OCI-LY1 (cell line): ENCODE measurements around the gene PRR22.

Source experiments
- H2AFZ ChIP-seq: fragments of 200-600 bp; sonication (generic), shearing (Covaris generic); 2 replicates; pipeline ENCODE4 v1.6.0; 2014; ENCODE audit warnings: antibody characterized with exemption, mild to moderate bottlenecking, low read length
- H3F3A ChIP-seq: fragments of 200-600 bp; sonication (generic), shearing (Covaris generic); 2 replicates; pipeline ENCODE4 v1.6.0; 2014; ENCODE audit warnings: mild to moderate bottlenecking, antibody characterized with exemption, low read length, moderate library complexity; ENCODE audit not compliant: insufficient read depth
- H3K27ac ChIP-seq: fragments of 200-600 bp; sonication (generic); 2 replicates; pipeline ENCODE4 v1.5.1; 2014; ENCODE audit warnings: low read length, mixed run types, mild to moderate bottlenecking, low read depth; ENCODE audit not compliant: poor library complexity, severe bottlenecking
- H3K27me3 ChIP-seq: fragments of 200-600 bp; sonication (generic); 2 replicates; pipeline ENCODE4 v1.6.0; 2014; ENCODE audit warnings: antibody characterized with exemption, mild to moderate bottlenecking, low read length, moderate library complexity; ENCODE audit not compliant: insufficient read depth
- H3K36me3 ChIP-seq: fragments of 200-600 bp; sonication (generic); 2 replicates; pipeline ENCODE4 v1.6.1; 2014; ENCODE audit warnings: mild to moderate bottlenecking, antibody characterized with exemption, low read length, moderate library complexity, mixed read lengths; ENCODE audit not compliant: insufficient read depth
- H3K4me1 ChIP-seq: fragments of 200-600 bp; sonication (generic); 2 replicates; pipeline ENCODE4 v1.5.1; 2014; ENCODE audit warnings: mild to moderate bottlenecking, low read length, moderate library complexity; ENCODE audit not compliant: insufficient read depth, severe bottlenecking
- H3K4me2 ChIP-seq: fragments of 200-600 bp; sonication (generic), shearing (Covaris generic); 2 replicates; pipeline ENCODE4 v1.6.1; 2014; ENCODE audit warnings: low read length
- H3K4me3 ChIP-seq: fragments of 200-600 bp; sonication (generic); 2 replicates; pipeline ENCODE4 v1.5.1; 2014; ENCODE audit warnings: low read length, low read depth, mild to moderate bottlenecking, mixed read lengths; ENCODE audit not compliant: poor library complexity, severe bottlenecking
- H3K79me2 ChIP-seq: fragments of 200-600 bp; shearing (Covaris generic); 2 replicates; pipeline ENCODE4 v1.6.1; 2016; ENCODE audit warnings: mixed run types, low read length, mixed read lengths; ENCODE audit not compliant: insufficient read depth
- H3K9ac ChIP-seq: fragments of 200-600 bp; sonication (generic), shearing (Covaris generic); 2 replicates; pipeline ENCODE4 v1.6.1; 2014; ENCODE audit warnings: mild to moderate bottlenecking, low read length, mixed read lengths
- H3K9me2 ChIP-seq: fragments of 200-600 bp; sonication (generic), shearing (Covaris generic); 2 replicates; pipeline ENCODE4 v1.6.1; 2014; ENCODE audit warnings: low read depth, mild to moderate bottlenecking, low read length, mixed read lengths
- H3K9me3 ChIP-seq: fragments of 200-600 bp; shearing (Covaris generic); 2 replicates; pipeline ENCODE4 v1.6.1; 2014; ENCODE audit warnings: low read length, mixed read lengths
- H4K20me1 ChIP-seq: fragments of 200-600 bp; sonication (generic), shearing (Covaris generic); 2 replicates; pipeline ENCODE4 v1.6.0; 2016; ENCODE audit warnings: mild to moderate bottlenecking, low read length; ENCODE audit not compliant: insufficient read depth
- EZH2 ChIP-seq: fragments of 200-600 bp; sonication (generic), shearing (Covaris generic); IDR thresholded peaks from 2 replicates; pipeline ENCODE4 v1.8.0; 2017; ENCODE audit warnings: borderline replicate concordance, mixed run types, mild to moderate bottlenecking, antibody characterized with exemption, low read length, moderate library complexity, mixed read lengths
- TF ChIP-seq, protein P1 (sequence below): fragments of 200-600 bp; sonication (generic), shearing (Covaris generic); IDR thresholded peaks from 2 replicates; pipeline ENCODE4 v1.5.1; 2017; ENCODE audit warnings: mild to moderate bottlenecking, antibody characterized with exemption, low read length, moderate library complexity, mixed read lengths

Gene PRR22

DNA sequence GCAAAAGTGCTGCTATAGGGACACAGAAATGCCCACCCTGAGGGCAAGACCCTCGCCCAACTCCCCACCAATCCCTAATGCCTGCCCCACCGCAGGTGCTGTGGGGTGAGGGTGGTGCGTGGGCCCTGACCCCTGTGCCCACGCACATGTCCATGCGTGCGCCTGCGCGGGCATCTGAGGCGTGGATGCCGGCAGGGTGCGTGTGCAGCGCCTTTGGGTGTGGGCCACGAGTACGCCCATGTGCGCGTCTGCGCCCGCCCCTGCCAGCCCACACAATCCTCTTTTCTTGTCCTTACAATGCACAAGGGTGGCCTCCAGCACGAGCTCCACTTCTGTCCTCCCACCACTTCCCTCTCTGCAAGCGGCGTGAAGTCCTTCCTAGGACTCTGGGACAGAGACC, 40.6 kb upstream of the PRR22 start:
- Histone ChIP-seq H3K27ac (no peak overlapping the region), H3K4me1 (peaks cover 29% of the 10 kb centered on the region), H3K9me3 (no peaks in the 10 kb centered on the region), H3K4me3 (no peak overlapping the region), H3K27me3 (0 out of 2 replicates have a peak, but pooled peaks cover 4% of the 10 kb centered on the region), H4K20me1 (no peaks in the 10 kb centered on the region), H3K79me2 (no peaks in the 10 kb centered on the region), H2AFZ (no peak overlapping the region), H3K4me2 (no peak overlapping the region), H3F3A (0 out of 2 replicates have a peak, but pooled peaks cover 5% of the 10 kb centered on the region), H3K9ac (no peak overlapping the region), H3K36me3 (no peaks in the 10 kb centered on the region), H3K9me2 (no peaks in the 10 kb centered on the region)
- TF ChIP-seq, protein P1, sequence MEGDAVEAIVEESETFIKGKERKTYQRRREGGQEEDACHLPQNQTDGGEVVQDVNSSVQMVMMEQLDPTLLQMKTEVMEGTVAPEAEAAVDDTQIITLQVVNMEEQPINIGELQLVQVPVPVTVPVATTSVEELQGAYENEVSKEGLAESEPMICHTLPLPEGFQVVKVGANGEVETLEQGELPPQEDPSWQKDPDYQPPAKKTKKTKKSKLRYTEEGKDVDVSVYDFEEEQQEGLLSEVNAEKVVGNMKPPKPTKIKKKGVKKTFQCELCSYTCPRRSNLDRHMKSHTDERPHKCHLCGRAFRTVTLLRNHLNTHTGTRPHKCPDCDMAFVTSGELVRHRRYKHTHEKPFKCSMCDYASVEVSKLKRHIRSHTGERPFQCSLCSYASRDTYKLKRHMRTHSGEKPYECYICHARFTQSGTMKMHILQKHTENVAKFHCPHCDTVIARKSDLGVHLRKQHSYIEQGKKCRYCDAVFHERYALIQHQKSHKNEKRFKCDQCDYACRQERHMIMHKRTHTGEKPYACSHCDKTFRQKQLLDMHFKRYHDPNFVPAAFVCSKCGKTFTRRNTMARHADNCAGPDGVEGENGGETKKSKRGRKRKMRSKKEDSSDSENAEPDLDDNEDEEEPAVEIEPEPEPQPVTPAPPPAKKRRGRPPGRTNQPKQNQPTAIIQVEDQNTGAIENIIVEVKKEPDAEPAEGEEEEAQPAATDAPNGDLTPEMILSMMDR = no peak
- TF ChIP-seq EZH2 = no peak

DNA sequence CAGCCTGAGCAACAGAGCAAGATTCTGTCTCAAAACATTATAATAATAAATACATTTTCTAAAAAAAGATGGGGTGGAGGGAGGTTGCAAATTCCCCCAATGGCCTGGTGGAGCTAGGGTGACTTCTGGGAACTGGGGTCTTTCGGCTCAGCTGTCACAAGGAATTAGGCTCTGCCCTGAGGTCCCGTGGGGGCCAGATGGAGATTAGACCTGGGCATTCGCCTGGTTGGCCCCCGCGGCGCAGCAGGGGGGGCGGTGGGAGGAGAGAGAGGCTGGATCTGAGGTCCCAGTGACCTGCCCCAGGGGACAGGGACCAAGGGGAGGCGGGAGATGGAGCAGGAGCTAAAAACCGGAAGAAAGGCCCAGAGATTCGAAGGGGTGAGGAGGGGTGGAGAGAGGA, 40.2 kb upstream of the PRR22 start:
- Histone ChIP-seq H3K27me3 (0 out of 2 replicates have a peak, but pooled peaks cover 1% of the 10 kb centered on the region), H3K4me1 (peaks cover 29% of the 10 kb centered on the region), H3K9ac (no peak overlapping the region), H3K9me2 (no peaks in the 10 kb centered on the region), H3K79me2 (no peaks in the 10 kb centered on the region), H3K9me3 (no peaks in the 10 kb centered on the region), H3F3A (0 out of 2 replicates have a peak, but pooled peaks cover 5% of the 10 kb centered on the region), H4K20me1 (no peaks in the 10 kb centered on the region), H3K4me2 (no peak overlapping the region), H2AFZ (no peak overlapping the region), H3K27ac (no peak overlapping the region), H3K4me3 (no peak overlapping the region), H3K36me3 (no peaks in the 10 kb centered on the region)
- TF ChIP-seq, protein P1 = no peak
- TF ChIP-seq EZH2 = no peak

DNA sequence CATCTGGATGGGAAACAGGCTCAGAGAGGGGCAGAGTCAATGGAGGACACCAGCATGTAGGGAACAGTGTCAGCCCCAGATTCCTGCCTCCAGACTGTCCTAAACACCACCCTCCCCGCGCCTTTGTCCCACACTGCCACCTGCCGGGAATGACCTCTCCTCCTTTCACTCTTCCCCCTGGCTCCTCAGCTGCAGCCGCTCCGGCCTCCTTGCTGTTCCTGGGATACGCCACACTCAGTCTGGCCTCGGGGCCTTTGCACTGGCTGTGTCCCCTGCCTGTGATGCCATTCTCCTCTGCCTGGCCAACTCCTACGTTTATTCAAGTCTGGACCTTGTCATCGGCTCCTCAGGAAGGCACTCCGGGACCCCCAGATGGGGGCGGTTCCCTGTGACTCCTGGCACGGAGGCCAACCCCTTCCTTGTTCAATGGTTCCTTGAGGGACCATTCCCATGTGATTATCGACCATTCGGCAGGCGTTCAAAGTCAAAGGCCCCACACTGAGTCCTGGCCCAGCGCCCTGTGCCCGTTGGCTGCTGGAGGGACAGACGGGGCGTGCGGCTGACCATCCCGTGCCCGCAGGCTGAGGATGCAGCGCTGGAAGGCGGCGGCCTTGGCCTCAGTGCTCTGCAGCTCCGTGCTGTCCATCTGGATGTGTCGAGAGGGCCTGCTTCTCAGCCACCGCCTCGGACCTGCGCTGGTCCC, 39.2 kb upstream of the PRR22 start:
- Histone ChIP-seq H3K79me2 (no peaks in the 10 kb centered on the region), H3K4me2 (no peak overlapping the region), H3F3A (0 out of 2 replicates have a peak, but pooled peaks cover 5% of the 10 kb centered on the region), H3K27me3 (no peaks in the 10 kb centered on the region), H3K9ac (no peak overlapping the region), H2AFZ (no peak overlapping the region), H3K9me3 (no peaks in the 10 kb centered on the region), H4K20me1 (no peaks in the 10 kb centered on the region), H3K27ac (no peak overlapping the region), H3K4me3 (no peak overlapping the region), H3K4me1 (peaks cover 24% of the 10 kb centered on the region), H3K36me3 (no peaks in the 10 kb centered on the region), H3K9me2 (no peaks in the 10 kb centered on the region)
- TF ChIP-seq, protein P1 = peak; percentile 20; the same call in 1 of the 2 replicates
- no peak for TF ChIP-seq EZH2
